Colonic mucosa (tissue), 4 donors: ENCODE results near the gene KRT20. TPM values are rescaled to one million over a fixed set of nuclear protein-coding genes. Genes with fewer than 3 reads are reported as not detected.

Experiments used
- DNase-seq: peaks from one replicate; pipeline ENCODE4 v3.0.0-alpha.2; 2020
- H3K27ac ChIP-seq: fragments of 200-600 bp; one replicate; pipeline ENCODE4 v1.8.0; 2021
- H3K27me3 ChIP-seq: fragments of 200-600 bp; one replicate; pipeline ENCODE4 v1.8.0; 2021
- H3K36me3 ChIP-seq: fragments of 200-600 bp; one replicate; pipeline ENCODE4 v1.8.0; 2021
- H3K4me1 ChIP-seq: fragments of 200-600 bp; one replicate; pipeline ENCODE4 v1.8.0; 2021; ENCODE audit warnings: mild to moderate bottlenecking
- H3K4me3 ChIP-seq: fragments of 200-600 bp; one replicate; pipeline ENCODE4 v1.8.0; 2021
- H3K9ac ChIP-seq, 2 donors: one replicate each; pipeline ENCODE4 v1.7.0; 2013; ENCODE audit warnings: control low read depth in 2 of 2, low read depth in 2 of 2, low read length in 2 of 2
- H3K9me3 ChIP-seq: fragments of 200-600 bp; one replicate; pipeline ENCODE4 v1.8.0; 2021
- CTCF ChIP-seq: fragments of 200-600 bp; IDR thresholded peaks from one replicate; pipeline ENCODE4 v1.8.0; 2022; ENCODE audit warnings: antibody characterized with exemption, mild to moderate bottlenecking
- intact Hi-C: fragments of 100-400 bp; cut with DNase I; formaldehyde crosslinking; loops from one replicate; pipeline ENCODE4 v1.14.1; 2022
- total RNA-seq, 2 donors: library from RNA; stranded (reverse); fragmentation: NEBNext Ultra II Directional in 1 of 2; extraction: Animal tissue kit (Norgen Biotek cat#: 25700) in 1 of 2; gene quantifications; one replicate each; pipeline ENCODE4 v1.2.1, GENCODE V29; 2021
- donor health status: healthy.
- donor health status: DM: no; HTN: no; CAD: no.
- donor health status: DM: no; HTN: no; CAD: no.

Gene KRT20
- total RNA-seq, 2 donors from 2014 or later = 1,610 to 1,735 TPM

GRCh38 chr17:40896916-40897455 lies 11.9 kb upstream of the KRT20 start:
- no peaks in the 10 kb centered on the region for H3K27me3 ChIP-seq
- intact Hi-C loops = no loop called here
- H3K36me3 ChIP-seq = no peaks in the 10 kb centered on the region
- TF ChIP-seq CTCF = no peak
- H3K9me3 ChIP-seq = no peaks in the 10 kb centered on the region
- DNase-seq = no peak
- no peak overlapping the region for H3K4me3 ChIP-seq
- no peaks in the 10 kb centered on the region for H3K4me1 ChIP-seq
- no peak overlapping the region for H3K27ac ChIP-seq
- H3K9ac ChIP-seq = no peak overlapping the region

GRCh38 chr17:40895106-40895730 lies 10.2 kb upstream of the KRT20 start:
- DNase-seq = no peak
- no peak overlapping the region for H3K9ac ChIP-seq
- intact Hi-C loops = no loop called here
- no peaks in the 10 kb centered on the region for H3K9me3 ChIP-seq
- H3K36me3 ChIP-seq = no peaks in the 10 kb centered on the region
- no peak overlapping the region for H3K27ac ChIP-seq
- H3K27me3 ChIP-seq = no peaks in the 10 kb centered on the region
- no peaks in the 10 kb centered on the region for H3K4me1 ChIP-seq
- no peak overlapping the region for H3K4me3 ChIP-seq
- TF ChIP-seq CTCF = no peak

- H3K27me3 ChIP-seq = no peaks in the 10 kb centered on the region
- DNase-seq = no peak
These were observed 3.2 kb upstream of the KRT20 start for GRCh38 chr17:40888196-40888720.

GRCh38 chr17:40886090-40886489 lies 1.0 kb upstream of the KRT20 start:
- TF ChIP-seq CTCF = no peak
- intact Hi-C loops = no loop called here
- Histone ChIP-seq H3K4me1 (no peaks in the 10 kb centered on the region), H3K27ac (no peak overlapping the region), H3K27me3 (no peaks in the 10 kb centered on the region), H3K36me3 (no peaks in the 10 kb centered on the region), H3K4me3 (no peak overlapping the region), H3K9me3 (no peaks in the 10 kb centered on the region), H3K9ac (no peak overlapping the region)
- DNase-seq = no peak

More at GRCh38 chr17:40888196-40888720, 3.2 kb upstream of the KRT20 start:
- Histone ChIP-seq H3K36me3 (no peaks in the 10 kb centered on the region), H3K4me3 (no peak overlapping the region), H3K9ac (no peak overlapping the region), H3K27ac (no peak overlapping the region), H3K9me3 (no peaks in the 10 kb centered on the region), H3K4me1 (no peaks in the 10 kb centered on the region)
- no peak for TF ChIP-seq CTCF
- intact Hi-C loops = no loop called here

GRCh38 chr17:40883626-40884334 lies 1.3 kb downstream of the KRT20 start:
- Histone ChIP-seq H3K27me3 (no peaks in the 10 kb centered on the region), H3K9ac (peak overlapping the region in 1 of 2 donors; percentile 74), H3K4me1 (no peaks in the 10 kb centered on the region), H3K4me3 (peak overlapping the region; percentile 34), H3K9me3 (no peaks in the 10 kb centered on the region), H3K27ac (peak overlapping the region; percentile 70), H3K36me3 (peaks cover 2% of the 10 kb centered on the region)
- TF ChIP-seq CTCF = no peak
- DNase-seq = peak; percentile 30
- intact Hi-C loops = no loop called here
